Lung (tissue), 12 donors: ENCODE results near the gene PPP1R9B. TPM values are rescaled to one million over a fixed set of nuclear protein-coding genes. Genes with fewer than 3 reads are reported as not detected.

Source experiments
- ATAC-seq: fragments of 200-7000 bp; cut with Tn5 transposase; one replicate; pipeline ENCODE4 v1.9.1; 2020; ENCODE audit warnings: moderate number of reproducible peaks; ENCODE audit not compliant: insufficient read depth, low FRiP score
- DNase-seq, 3 donors: peaks; one replicate each; pipeline ENCODE4 v3.0.0-alpha.2; 2013 to 2017
- H3K27ac ChIP-seq, 2 donors: one replicate each; pipeline ENCODE4 v1.5.1; 2013; ENCODE audit warnings: mild to moderate bottlenecking in 2 of 2, moderate library complexity in 2 of 2, control low read depth in 1 of 2, inconsistent platforms in 1 of 2, low read depth in 1 of 2, low read length in 1 of 2
- H3K27me3 ChIP-seq, 3 donors: one replicate each; pipeline ENCODE4 v1.5.1; 2013; ENCODE audit warnings: low read length in 2 of 3; ENCODE audit not compliant: control insufficient read depth in 3 of 3, insufficient read depth in 3 of 3
- H3K36me3 ChIP-seq, 4 donors: one replicate each; pipeline ENCODE4 v1.5.1; 2013; ENCODE audit warnings: low read length in 4 of 4, mild to moderate bottlenecking in 1 of 4, moderate library complexity in 1 of 4; ENCODE audit not compliant: control insufficient read depth in 4 of 4, insufficient read depth in 4 of 4
- H3K4me1 ChIP-seq, 5 donors: one replicate each; pipeline ENCODE4 v1.5.1; 2013; ENCODE audit warnings: low read length in 5 of 5, mild to moderate bottlenecking in 2 of 5, moderate library complexity in 1 of 5; ENCODE audit not compliant: control insufficient read depth in 5 of 5, insufficient read depth in 5 of 5
- H3K4me3 ChIP-seq: one replicate; pipeline ENCODE4 v1.5.1; 2013; ENCODE audit warnings: mild to moderate bottlenecking, control low read depth, moderate library complexity
- H3K9ac ChIP-seq, 2 donors: one replicate each; pipeline ENCODE4 v1.5.1; 2013; ENCODE audit warnings: low read length in 2 of 2, control low read depth in 1 of 2; ENCODE audit not compliant: insufficient read depth in 1 of 2
- H3K9me3 ChIP-seq, 4 donors: one replicate each; pipeline ENCODE4 v1.5.1; 2013; ENCODE audit warnings: low read length in 3 of 4, mild to moderate bottlenecking in 1 of 4, moderate library complexity in 1 of 4; ENCODE audit not compliant: control insufficient read depth in 4 of 4, insufficient read depth in 3 of 4
- WGBS, 2 donors: extraction: QIAGEN DNeasy Blood & Tissue Kit; methylation state at CpG; one replicate each; pipeline ENCODE4 v1.1.7; 2013; 5-methylcytosine and 5-hydroxymethylcytosine counted together
- polyA plus RNA-seq, 2 donors: library from polyadenylated mRNA; stranded (reverse); fragments of 200-250 nt; gene quantifications; one replicate each; pipeline ENCODE4 v1.2.1, GENCODE V29; 2013
- total RNA-seq, 2 donors: library from RNA; depleted of rRNA in 1 of 2; stranded (reverse); fragments of >200 nt in 1 of 2; gene quantifications; one replicate each; pipeline ENCODE4 v1.2.1, GENCODE V29; 2014 to 2021
- TF ChIP-seq, protein P1 (sequence below): IDR thresholded peaks from 2 replicates; pipeline ENCODE4 v1.5.1; 2012; ENCODE audit warnings: mild to moderate bottlenecking; ENCODE audit errors: control extremely low read depth, extremely low read depth
- donor health status: control.
- donor health status: control.
- donor health status: Bipolar disorder and iron deficiency.
- donor health status: healthy.
- donor health status: DM: yes; HTN: yes; CAD: no.

The PPP1R9B gene
- total and polyA plus RNA-seq, 4 donors, result 31.7 to 77.4 (median 49.8) TPM

DNA sequence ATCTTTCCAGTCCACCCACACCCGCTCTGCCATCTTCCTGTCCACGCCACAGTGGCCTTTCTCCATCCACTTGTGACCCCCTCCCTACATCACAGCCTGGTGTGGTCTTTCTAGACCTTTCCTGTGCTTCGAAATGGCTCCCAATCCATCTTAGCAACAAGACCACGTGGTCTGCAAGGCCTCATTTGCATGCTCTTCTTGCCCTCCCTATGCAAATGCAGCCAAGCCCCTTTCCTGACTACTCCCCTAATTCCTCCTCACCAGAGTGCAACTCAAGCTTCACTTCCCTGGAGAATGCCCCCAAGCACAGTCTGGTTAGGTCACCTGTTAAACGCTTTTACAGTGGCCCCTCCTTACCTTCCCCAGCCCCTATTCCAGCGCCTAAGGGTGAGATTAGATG is 6.1 kb downstream of the PPP1R9B start:
- no peaks in the 10 kb centered on the region for H3K27me3 ChIP-seq
- no peak overlapping the region for H3K27ac ChIP-seq
- H3K9ac ChIP-seq, result no peak overlapping the region
- TF ChIP-seq, protein P1, sequence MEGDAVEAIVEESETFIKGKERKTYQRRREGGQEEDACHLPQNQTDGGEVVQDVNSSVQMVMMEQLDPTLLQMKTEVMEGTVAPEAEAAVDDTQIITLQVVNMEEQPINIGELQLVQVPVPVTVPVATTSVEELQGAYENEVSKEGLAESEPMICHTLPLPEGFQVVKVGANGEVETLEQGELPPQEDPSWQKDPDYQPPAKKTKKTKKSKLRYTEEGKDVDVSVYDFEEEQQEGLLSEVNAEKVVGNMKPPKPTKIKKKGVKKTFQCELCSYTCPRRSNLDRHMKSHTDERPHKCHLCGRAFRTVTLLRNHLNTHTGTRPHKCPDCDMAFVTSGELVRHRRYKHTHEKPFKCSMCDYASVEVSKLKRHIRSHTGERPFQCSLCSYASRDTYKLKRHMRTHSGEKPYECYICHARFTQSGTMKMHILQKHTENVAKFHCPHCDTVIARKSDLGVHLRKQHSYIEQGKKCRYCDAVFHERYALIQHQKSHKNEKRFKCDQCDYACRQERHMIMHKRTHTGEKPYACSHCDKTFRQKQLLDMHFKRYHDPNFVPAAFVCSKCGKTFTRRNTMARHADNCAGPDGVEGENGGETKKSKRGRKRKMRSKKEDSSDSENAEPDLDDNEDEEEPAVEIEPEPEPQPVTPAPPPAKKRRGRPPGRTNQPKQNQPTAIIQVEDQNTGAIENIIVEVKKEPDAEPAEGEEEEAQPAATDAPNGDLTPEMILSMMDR, result no peak
- no peaks in the 10 kb centered on the region for H3K9me3 ChIP-seq
- H3K36me3 ChIP-seq, result peaks cover 3 to 62% (median 29%) of the 10 kb centered on the region in 4 donors
- ATAC-seq (no peak), DNase-seq (no peak)
- 78 to 82% methylated on average over 6 of the region's 6 CpGs for WGBS, 2 donors
- H3K4me3 ChIP-seq, result no peak overlapping the region
- peaks cover 8 to 38% (median 20%) of the 10 kb centered on the region in 5 donors for H3K4me1 ChIP-seq

DNA sequence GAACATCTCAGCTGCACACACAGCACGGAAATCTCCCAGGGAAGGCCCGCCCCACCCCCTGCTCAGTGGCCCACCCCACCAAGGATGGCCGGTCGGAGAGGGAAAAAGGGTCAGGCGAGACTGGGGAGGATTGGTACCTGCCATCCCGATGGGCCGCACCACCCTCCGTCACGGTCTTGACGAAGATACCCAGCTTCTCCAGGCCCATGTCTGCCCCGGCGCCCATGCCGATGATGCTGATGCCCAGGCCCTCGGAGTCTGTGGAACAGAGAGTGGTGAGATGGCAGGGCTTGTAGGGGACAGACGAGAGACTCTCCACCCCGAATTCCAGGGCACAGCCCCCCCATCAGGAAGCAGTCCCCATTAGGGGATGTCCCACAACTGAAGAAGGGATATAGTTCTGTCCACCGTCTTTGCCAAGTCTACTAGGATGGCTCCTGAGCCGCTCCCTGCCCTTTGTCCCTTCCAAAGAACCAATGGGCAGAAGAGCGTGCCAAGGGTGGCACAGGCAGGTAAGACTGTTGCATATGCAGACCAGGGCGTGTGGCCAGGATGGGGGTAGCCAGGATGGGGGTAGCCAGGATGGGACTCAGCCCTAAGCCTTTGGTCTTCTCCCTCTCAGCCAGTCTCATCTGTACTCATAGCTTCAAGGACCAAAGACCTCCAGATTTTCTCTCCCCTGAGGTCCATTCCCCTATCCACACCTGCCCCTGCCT is 6.9 kb downstream of the PPP1R9B start:
- ATAC-seq, result no peak
- Histone ChIP-seq H3K9ac (no peak overlapping the region), H3K27me3 (no peaks in the 10 kb centered on the region), H3K4me1 (peaks cover 8 to 38% (median 20%) of the 10 kb centered on the region in 5 donors), H3K4me3 (no peak overlapping the region), H3K27ac (no peak overlapping the region), H3K9me3 (no peaks in the 10 kb centered on the region), H3K36me3 (peaks cover 5 to 70% (median 36%) of the 10 kb centered on the region in 4 donors)
- no peak for DNase-seq
- WGBS, 2 donors, result 92 to 93% methylated on average over 20 of the region's 20 CpGs
- TF ChIP-seq, protein P1, result no peak

DNA sequence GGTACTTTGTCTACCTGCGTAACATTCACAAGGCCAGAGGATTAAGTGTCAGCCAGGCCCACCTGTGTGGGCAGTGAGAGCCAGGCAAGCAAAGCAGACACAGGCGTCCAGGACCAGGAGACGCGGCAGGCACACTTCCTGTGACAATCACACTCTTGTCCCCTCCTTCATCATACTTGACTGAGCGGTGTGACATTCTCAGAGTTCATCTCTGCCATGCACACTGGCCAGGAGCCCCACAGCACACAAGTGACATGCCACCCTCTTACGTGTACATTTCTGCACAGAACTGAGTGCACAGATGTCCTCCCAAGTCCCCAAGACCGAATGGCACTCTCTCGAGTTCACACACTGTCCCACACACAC is 8.7 kb downstream of the PPP1R9B start:
- ATAC-seq (no peak), DNase-seq (no peak)
- no peaks in the 10 kb centered on the region for H3K27me3 ChIP-seq
- peak overlapping the region in 1 of 2 donors; percentile 48 for H3K27ac ChIP-seq
- WGBS, 2 donors, result 52 to 62% methylated on average over 8 of the region's 8 CpGs
- H3K4me3 ChIP-seq, result no peak overlapping the region
- H3K36me3 ChIP-seq, result peaks cover 11 to 89% (median 51%) of the 10 kb centered on the region in 4 donors
- TF ChIP-seq, protein P1, result no peak
- H3K9me3 ChIP-seq, result no peaks in the 10 kb centered on the region
- peaks cover 0 to 34% (median 11%) of the 10 kb centered on the region in 5 donors for H3K4me1 ChIP-seq
- no peak overlapping the region for H3K9ac ChIP-seq
